CD4-positive, alpha-beta memory T cell (primary cell): ENCODE data around the gene ORMDL2. TPM values are rescaled to one million over a fixed set of nuclear protein-coding genes. Genes with fewer than 3 reads are reported as not detected.
A peak's percentile ranks its signal among the peaks of the same experiment; 100 is the strongest.

Experiments used
- CTCF ChIA-PET: fragments of 350-600 bp; sonication (Branson Sonifier 250); formaldehyde crosslinking; loops from one replicate; lab custom pipeline; 2021; ENCODE audit warnings: inconsistent platforms; ENCODE audit not compliant: partially characterized antibody; lab: Charles Lee
- POLR2A ChIA-PET: fragments of 350-600 bp; sonication (Branson Sonifier 250); formaldehyde crosslinking; loops from one replicate; lab custom pipeline; 2021; ENCODE audit not compliant: partially characterized antibody; lab: Charles Lee
- DNase-seq, 5 donors: peaks; one replicate each; pipeline versions ENCODE4 v3.0.0 to v3.0.0-alpha.2; 2020 to 2022; ENCODE audit warnings: mixed read lengths in 1 of 5
- H3K27ac ChIP-seq: one replicate; pipeline ENCODE4 v1.7.0; 2013; ENCODE audit warnings: low read depth, low read length
- H3K27me3 ChIP-seq: 2 replicates; pipeline ENCODE4 v1.7.0; 2013; ENCODE audit warnings: mild to moderate bottlenecking, low read length, moderate library complexity; ENCODE audit not compliant: insufficient read depth
- H3K36me3 ChIP-seq: 2 replicates; pipeline ENCODE4 v1.7.0; 2013; ENCODE audit warnings: mild to moderate bottlenecking, low read length, moderate library complexity; ENCODE audit not compliant: insufficient read depth
- H3K4me1 ChIP-seq: 2 replicates; pipeline ENCODE4 v1.7.0; 2013; ENCODE audit warnings: mild to moderate bottlenecking, low read length, moderate library complexity; ENCODE audit not compliant: insufficient read depth
- H3K4me3 ChIP-seq, 2 donors: one replicate each; pipeline ENCODE4 v1.7.0; 2013; ENCODE audit warnings: low read length in 2 of 2, mild to moderate bottlenecking in 1 of 2
- H3K9me3 ChIP-seq, 2 donors: one replicate each; pipeline ENCODE4 v1.7.0; 2013; ENCODE audit warnings: low read length in 2 of 2, control low read depth in 1 of 2; ENCODE audit not compliant: control insufficient read depth in 1 of 2
- H3K27ac Mint-ChIP-seq, 7 donors: one replicate each; pipeline ENCODE4 v1.8.0; 2020 to 2021; ENCODE audit warnings: mixed read lengths in 7 of 7, mild to moderate bottlenecking in 6 of 7, inconsistent platforms in 3 of 7, moderate library complexity in 3 of 7
- H3K27me3 Mint-ChIP-seq, 2 donors: one replicate each; pipeline ENCODE4 v1.8.0; 2020 to 2021; ENCODE audit warnings: mixed read lengths in 2 of 2
- H3K36me3 Mint-ChIP-seq, 2 donors: one replicate each; pipeline ENCODE4 v1.8.0; 2020 to 2021; ENCODE audit warnings: mixed read lengths in 2 of 2, inconsistent platforms in 1 of 2, mild to moderate bottlenecking in 1 of 2
- H3K4me1 Mint-ChIP-seq, 4 donors: one replicate each; pipeline ENCODE4 v1.8.0; 2020 to 2021; ENCODE audit warnings: mixed read lengths in 4 of 4, mild to moderate bottlenecking in 1 of 4
- H3K4me3 Mint-ChIP-seq, 8 donors: one replicate each; pipeline ENCODE4 v1.8.0; 2020 to 2021; ENCODE audit warnings: mixed read lengths in 8 of 8, mild to moderate bottlenecking in 7 of 8, moderate library complexity in 6 of 8, inconsistent platforms in 3 of 8
- H3K9me3 Mint-ChIP-seq, 8 donors: one replicate each; pipeline ENCODE4 v1.8.0; 2020 to 2021; ENCODE audit warnings: mixed read lengths in 8 of 8, mild to moderate bottlenecking in 5 of 8, inconsistent platforms in 3 of 8, moderate library complexity in 1 of 8
- intact Hi-C: fragments of 100-400 bp; cut with micrococcal nuclease; formaldehyde crosslinking; loops from one replicate; pipeline ENCODE4 v1.15.1; 2023
- polyA plus RNA-seq, 2 donors: library from polyadenylated mRNA; unstranded; fragments of 300-500 nt; fragmentation: Illumina TruSeq; gene quantifications; one replicate each; pipeline ENCODE4 v1.2.3, GENCODE V29; 2021
- total RNA-seq, 2 experiments: library from RNA; stranded (reverse); gene quantifications; one replicate each; pipeline ENCODE4 v1.2.3, GENCODE V29; 2021

Gene ORMDL2
- total and polyA plus RNA-seq, 4 experiments from 2014 or later = 42.6 to 142 (median 70.1) TPM

DNA sequence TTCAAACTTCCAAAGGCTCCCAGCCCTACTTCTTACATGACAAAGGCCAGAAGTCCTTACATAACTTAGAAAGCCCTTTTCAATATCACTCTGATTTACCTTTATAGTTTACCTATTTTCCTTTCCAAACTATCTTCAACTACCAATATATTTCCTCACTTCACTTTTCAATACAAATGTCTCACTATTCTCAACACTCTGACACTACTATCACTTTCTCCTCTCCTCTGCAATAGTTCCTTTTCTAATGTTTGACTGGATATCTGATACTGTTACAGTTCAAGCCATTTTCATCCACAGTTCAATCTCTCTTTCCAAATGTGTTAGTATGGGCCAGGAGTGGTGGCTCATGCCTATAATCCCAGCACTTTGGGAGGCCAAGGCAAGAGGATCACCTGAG lies 3.6 kb upstream of the ORMDL2 start:
- peaks cover 61% of the 10 kb centered on the region for H3K4me1 ChIP-seq
- H3K27me3 ChIP-seq = no peaks in the 10 kb centered on the region
- no peak for DNase-seq
- Mint-ChIP-seq H3K9me3 (no peaks in the 10 kb centered on the region), H3K4me1 (peaks cover 36 to 51% (median 39%) of the 10 kb centered on the region in 4 donors), H3K4me3 (peak overlapping the region in 3 of 8 donors; percentile 1 to 35 (median 2)), H3K27me3 (no peaks in the 10 kb centered on the region), H3K27ac (peak overlapping the region in 5 of 7 donors; percentile 4 to 86 (median 36)), H3K36me3 (peaks cover 12 to 35% of the 10 kb centered on the region in 2 donors)
- H3K9me3 ChIP-seq = no peaks in the 10 kb centered on the region
- POLR2A ChIA-PET = interaction anchor here (0.7 to 1.8 kb wide), 6 partner anchors 15 to 125 kb away, joined by 3 to 6 read pairs (median 3); partner anchors contain the start of gene DGKA
- H3K4me3 ChIP-seq = no peak overlapping the region
- H3K36me3 ChIP-seq = peaks cover 14% of the 10 kb centered on the region
- CTCF ChIA-PET = interaction anchor here (1.0 to 1.3 kb wide), 2 partner anchors 9 to 126 kb away, joined by 3 read pairs; no protein-coding TSS in a partner anchor
- intact Hi-C loops = loop anchor here (10.0 kb wide), 1 partner anchor 829 kb away; the partner anchor contains the start of gene TESPA1
- H3K27ac ChIP-seq = no peak overlapping the region

DNA sequence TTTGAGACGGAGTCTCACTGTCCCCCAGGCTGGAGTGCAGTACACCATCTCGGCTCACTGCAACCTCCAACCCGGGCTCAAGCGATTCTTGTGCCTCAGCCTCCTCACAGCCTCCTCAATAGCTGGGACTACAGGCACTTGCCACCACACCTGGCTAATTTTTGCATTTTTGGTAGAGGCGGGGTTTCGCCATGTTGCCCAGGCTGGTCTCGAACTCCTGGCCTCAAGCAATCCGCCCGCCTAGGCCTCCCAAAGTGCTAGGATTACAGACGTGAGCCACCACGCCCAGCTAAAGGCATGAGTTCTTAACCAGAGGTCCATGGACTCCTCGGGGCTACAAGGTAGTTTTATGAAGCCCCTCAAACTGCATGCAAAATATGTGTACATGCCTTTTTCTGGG lies 2.4 kb upstream of the ORMDL2 start:
- Histone ChIP-seq H3K4me3 (no peak overlapping the region), H3K36me3 (peaks cover 24% of the 10 kb centered on the region), H3K27me3 (no peaks in the 10 kb centered on the region), H3K4me1 (peaks cover 66% of the 10 kb centered on the region), H3K27ac (no peak overlapping the region), H3K9me3 (no peaks in the 10 kb centered on the region)
- H3K27ac Mint-ChIP-seq = no peak overlapping the region
- peaks cover 21 to 38% of the 10 kb centered on the region in 2 donors for H3K36me3 Mint-ChIP-seq
- no peaks in the 10 kb centered on the region for H3K9me3 Mint-ChIP-seq
- intact Hi-C loops = loop anchor here (5.0 to 10.0 kb wide), 2 partner anchors 287 to 831 kb away; partner anchors contain the start of genes PA2G4 and TESPA1
- no peak for DNase-seq
- H3K4me3 Mint-ChIP-seq = peak overlapping the region in 4 of 8 donors; percentile 31 to 77 (median 75)
- CTCF ChIA-PET = interaction anchor here (1.1 to 3.2 kb wide), 4 partner anchors 32 to 124 kb away, joined by 3 to 19 read pairs (median 5); no protein-coding TSS in a partner anchor
- peaks cover 36 to 51% (median 39%) of the 10 kb centered on the region in 4 donors for H3K4me1 Mint-ChIP-seq
- H3K27me3 Mint-ChIP-seq = no peaks in the 10 kb centered on the region
- POLR2A ChIA-PET = interaction anchor here (6.5 to 7.5 kb wide), 2 partner anchors 14 to 115 kb away, joined by 203 to 210 read pairs; partner anchors contain the start of genes DGKA, DNAJC14 and PYM1

DNA sequence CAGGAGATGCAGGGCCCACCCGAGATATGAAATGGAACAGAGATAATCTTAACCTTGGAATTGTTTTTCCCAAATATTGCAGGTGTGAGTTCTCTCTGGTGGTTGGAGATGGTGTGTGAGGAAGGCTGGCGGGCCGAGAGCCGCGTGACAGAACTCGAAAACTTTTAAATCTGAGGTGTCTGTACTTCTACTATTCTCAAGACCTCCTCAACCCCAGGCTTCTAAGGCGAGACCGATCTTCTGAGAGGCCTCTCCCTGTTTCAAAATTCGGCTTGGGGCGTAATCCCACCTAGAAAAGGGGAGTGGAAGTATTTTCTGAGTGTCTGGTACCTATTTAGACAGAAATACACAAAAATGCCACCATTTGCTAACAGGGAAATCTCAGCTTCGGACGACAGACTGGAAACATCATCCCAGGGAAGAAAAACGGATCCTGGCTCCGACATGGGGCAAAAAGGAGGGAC lies 928 bp upstream of the ORMDL2 start:
- Histone ChIP-seq H3K4me1 (peaks cover 57% of the 10 kb centered on the region), H3K9me3 (no peaks in the 10 kb centered on the region), H3K36me3 (peaks cover 37% of the 10 kb centered on the region), H3K27ac (peak overlapping the region; percentile 88), H3K4me3 (peak overlapping the region; percentile 76 to 96), H3K27me3 (no peaks in the 10 kb centered on the region)
- intact Hi-C loops = loop anchor here (1.0 to 10.0 kb wide), 9 partner anchors 12 to 832 kb away; partner anchors contain the start of genes DNAJC14, GDF11, PA2G4 and PYM1
- Mint-ChIP-seq H3K4me1 (peaks cover 29 to 43% (median 31%) of the 10 kb centered on the region in 4 donors), H3K9me3 (no peaks in the 10 kb centered on the region), H3K4me3 (no peak overlapping the region), H3K27me3 (no peaks in the 10 kb centered on the region), H3K27ac (no peak overlapping the region), H3K36me3 (peaks cover 20 to 42% of the 10 kb centered on the region in 2 donors)
- peak in 1 of 5 donors; percentile 4 for DNase-seq
- ChIA-PET POLR2A (interaction anchor here (1.0 to 7.5 kb wide), 17 partner anchors 12 to 499 kb away, joined by 3 to 210 read pairs (median 13); partner anchors contain the start of genes BLOC1S1, CNPY2, DGKA and DNAJC14), CTCF (interaction anchor here (0.7 to 4.6 kb wide), 13 partner anchors 9 to 212 kb away, joined by 3 to 39 read pairs (median 5); partner anchors contain the start of genes DNAJC14 and PYM1)

DNA sequence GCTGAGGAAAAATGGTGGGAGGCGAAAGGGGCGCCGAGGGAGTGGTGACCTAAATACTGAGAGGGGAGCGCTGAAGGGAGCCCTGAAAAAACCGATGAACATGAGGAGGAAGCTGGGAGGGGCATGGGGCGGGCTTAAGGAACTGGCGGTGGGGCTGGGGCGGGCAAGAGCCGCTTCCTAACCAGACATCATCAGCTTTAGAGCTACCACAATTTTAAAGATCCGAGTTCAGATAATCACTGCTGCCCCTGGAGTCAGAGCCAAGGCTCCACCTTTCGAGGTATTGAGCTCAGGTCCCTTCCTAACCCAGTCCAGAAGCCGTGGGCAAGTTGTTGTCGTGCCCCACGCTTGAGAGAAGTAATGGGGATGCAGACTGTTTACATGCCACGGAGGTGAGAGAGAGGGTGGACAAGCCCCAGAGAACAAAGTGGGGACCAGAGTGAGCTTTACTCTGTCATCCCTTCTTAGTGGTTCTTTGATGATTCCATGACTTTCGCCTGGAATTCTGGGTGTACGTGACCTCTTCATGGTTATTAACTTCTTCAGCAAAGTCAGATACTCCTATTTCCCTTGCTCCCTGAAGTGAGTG lies 393 bp downstream of the ORMDL2 start:
- ChIA-PET CTCF (interaction anchor here (0.6 to 4.6 kb wide), 20 partner anchors 8 to 211 kb away, joined by 3 to 39 read pairs (median 5); partner anchors contain the start of genes DGKA, DNAJC14, RAB5B and SUOX), POLR2A (interaction anchor here (0.7 to 7.5 kb wide), 33 partner anchors 11 to 833 kb away, joined by 3 to 210 read pairs (median 5); partner anchors contain the start of genes BLOC1S1, CNPY2, DGKA and DNAJC14)
- intact Hi-C loops = loop anchor here (1.0 to 10.0 kb wide), 3 partner anchors 112 to 833 kb away; partner anchors contain the start of genes PA2G4 and TESPA1
- Mint-ChIP-seq H3K4me3 (no peak overlapping the region), H3K27ac (no peak overlapping the region), H3K27me3 (no peaks in the 10 kb centered on the region), H3K4me1 (peaks cover 16 to 30% (median 22%) of the 10 kb centered on the region in 4 donors), H3K36me3 (peaks cover 22 to 49% of the 10 kb centered on the region in 2 donors), H3K9me3 (no peaks in the 10 kb centered on the region)
- peak overlapping the region; percentile 75 for H3K27ac ChIP-seq
- no peak for DNase-seq
- no peaks in the 10 kb centered on the region for H3K27me3 ChIP-seq
- H3K36me3 ChIP-seq = peaks cover 45% of the 10 kb centered on the region
- H3K9me3 ChIP-seq = no peaks in the 10 kb centered on the region
- peaks cover 48% of the 10 kb centered on the region for H3K4me1 ChIP-seq
- peak overlapping the region; percentile 76 to 80 for H3K4me3 ChIP-seq

DNA sequence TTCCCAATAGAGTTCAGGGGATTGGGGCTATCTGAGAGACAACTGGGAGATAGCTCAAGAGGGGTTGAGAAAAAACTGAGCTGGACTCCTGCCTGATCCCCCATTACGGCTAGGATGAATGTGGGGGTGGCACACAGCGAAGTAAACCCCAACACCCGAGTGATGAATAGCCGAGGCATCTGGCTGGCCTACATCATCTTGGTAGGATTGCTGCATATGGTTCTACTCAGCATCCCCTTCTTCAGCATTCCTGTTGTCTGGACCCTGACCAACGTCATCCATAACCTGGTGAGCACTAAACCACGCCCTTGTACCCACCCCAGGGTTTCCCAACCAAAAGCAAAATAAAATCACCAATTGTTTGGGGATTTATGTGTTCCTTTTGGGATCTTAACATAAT lies 1.0 kb downstream of the ORMDL2 start:
- no peaks in the 10 kb centered on the region for H3K27me3 Mint-ChIP-seq
- no peak for DNase-seq
- peak overlapping the region in 4 of 8 donors; percentile 41 to 71 (median 60) for H3K4me3 Mint-ChIP-seq
- ChIA-PET POLR2A (interaction anchor here (1.0 to 7.5 kb wide), 15 partner anchors 10 to 541 kb away, joined by 4 to 210 read pairs (median 17); partner anchors contain the start of genes BLOC1S1, DGKA, DNAJC14 and GDF11), CTCF (interaction anchor here (1.0 to 4.6 kb wide), 12 partner anchors 9 to 124 kb away, joined by 3 to 39 read pairs (median 8); partner anchors contain the start of genes DGKA and DNAJC14)
- no peaks in the 10 kb centered on the region for H3K9me3 Mint-ChIP-seq
- peak overlapping the region; percentile 76 to 80 for H3K4me3 ChIP-seq
- intact Hi-C loops = loop anchor here (1.0 to 10.0 kb wide), 3 partner anchors 111 to 834 kb away; partner anchors contain the start of genes PA2G4 and TESPA1
- no peaks in the 10 kb centered on the region for H3K27me3 ChIP-seq
- peaks cover 45% of the 10 kb centered on the region for H3K4me1 ChIP-seq
- H3K27ac Mint-ChIP-seq = peak overlapping the region in 3 of 7 donors; percentile 52 to 85 (median 81)
- peaks cover 45% of the 10 kb centered on the region for H3K36me3 ChIP-seq
- no peaks in the 10 kb centered on the region for H3K9me3 ChIP-seq
- H3K4me1 Mint-ChIP-seq = peaks cover 11 to 24% (median 20%) of the 10 kb centered on the region in 4 donors
- H3K27ac ChIP-seq = peak overlapping the region; percentile 75
- peaks cover 20 to 54% of the 10 kb centered on the region in 2 donors for H3K36me3 Mint-ChIP-seq

DNA sequence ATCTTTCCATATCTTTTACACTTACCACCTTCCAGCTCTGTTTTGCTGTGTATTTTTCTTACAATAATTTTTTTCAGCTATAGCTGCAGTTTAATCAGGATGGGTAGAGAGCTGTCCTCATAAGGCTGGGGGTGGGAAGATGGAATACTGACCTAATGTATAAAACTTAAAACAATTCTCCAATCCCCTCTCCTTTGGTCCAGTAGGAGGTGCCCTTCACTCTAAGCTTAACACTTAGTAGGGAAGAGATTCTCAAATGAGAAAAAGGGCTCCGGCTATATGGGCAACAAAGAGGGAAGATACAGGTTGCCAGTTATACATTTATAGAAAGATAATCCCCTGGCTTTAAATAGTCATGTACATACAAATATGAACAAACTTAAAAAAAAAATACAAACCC lies 2.8 kb downstream of the ORMDL2 start:
- POLR2A ChIA-PET = interaction anchor here (0.6 to 7.5 kb wide), 6 partner anchors 9 to 1723 kb away, joined by 3 to 210 read pairs (median 4); partner anchors contain the start of genes DGKA, DNAJC14, PYM1 and RAB5B
- Histone ChIP-seq H3K4me3 (no peak overlapping the region), H3K27me3 (no peaks in the 10 kb centered on the region), H3K4me1 (peaks cover 42% of the 10 kb centered on the region), H3K9me3 (no peaks in the 10 kb centered on the region), H3K27ac (no peak overlapping the region), H3K36me3 (peaks cover 40% of the 10 kb centered on the region)
- Mint-ChIP-seq H3K27ac (peak overlapping the region in 3 of 7 donors; percentile 8 to 50 (median 12)), H3K36me3 (peaks cover 17 to 48% of the 10 kb centered on the region in 2 donors), H3K27me3 (no peaks in the 10 kb centered on the region), H3K4me1 (peaks cover 8 to 20% (median 13%) of the 10 kb centered on the region in 4 donors), H3K9me3 (no peaks in the 10 kb centered on the region), H3K4me3 (no peak overlapping the region)
- intact Hi-C loops = loop anchor here (10.0 kb wide), 1 partner anchor 814 kb away; the partner anchor contains the start of gene BAZ2A
- CTCF ChIA-PET = interaction anchor here (0.9 to 4.6 kb wide), 9 partner anchors 9 to 368 kb away, joined by 3 to 39 read pairs (median 4); partner anchors contain the start of genes DGKA, DNAJC14, PYM1 and SMARCC2
- no peak for DNase-seq
